GM19043 (cell line): ENCODE measurements around the gene NRG2.

Experiments used
- ATAC-seq: cut with Tn5 transposase; IDR thresholded peaks from one replicate; pipeline ENCODE4 v1.9.1; 2021; ENCODE audit warnings: low read depth; ENCODE audit not compliant: unreplicated experiment

The NRG2 gene

GRCh38 chr5:139975942-139976341, 67.2 kb downstream of the NRG2 start:
- ATAC-seq: no peak

- ATAC-seq: no peak
Observed at GRCh38 chr5:139975306-139975705, 67.8 kb downstream of the NRG2 start.

GRCh38 chr5:139974661-139975060, 68.4 kb downstream of the NRG2 start:
- ATAC-seq: no peak

- no peak for ATAC-seq
Observed at GRCh38 chr5:139971202-139971725, 71.8 kb downstream of the NRG2 start.

GRCh38 chr5:139969318-139969717, 73.8 kb downstream of the NRG2 start:
- ATAC-seq: no peak

- ATAC-seq: peak; percentile 96
Observed at GRCh38 chr5:139968547-139969261, 74.4 kb downstream of the NRG2 start.

GRCh38 chr5:139967353-139967752, 75.7 kb downstream of the NRG2 start:
- no peak for ATAC-seq

GRCh38 chr5:139966856-139967255, 76.2 kb downstream of the NRG2 start:
- no peak for ATAC-seq

GRCh38 chr5:139964994-139965565, 78.0 kb downstream of the NRG2 start:
- ATAC-seq: no peak

GRCh38 chr5:139964266-139964993, 78.7 kb downstream of the NRG2 start:
- no peak for ATAC-seq

- ATAC-seq: no peak
Observed at GRCh38 chr5:139962445-139962844, 80.7 kb downstream of the NRG2 start.

- no peak for ATAC-seq
Observed at GRCh38 chr5:139961435-139962157, 81.5 kb downstream of the NRG2 start.

GRCh38 chr5:139960723-139961383, 82.2 kb downstream of the NRG2 start:
- no peak for ATAC-seq

- no peak for ATAC-seq
Observed at GRCh38 chr5:139958432-139959148, 84.5 kb downstream of the NRG2 start.

GRCh38 chr5:139956342-139956741, 86.8 kb downstream of the NRG2 start:
- no peak for ATAC-seq

GRCh38 chr5:139955616-139956273, 87.4 kb downstream of the NRG2 start:
- ATAC-seq: no peak

GRCh38 chr5:139955053-139955605, 88.0 kb downstream of the NRG2 start:
- ATAC-seq: no peak

- ATAC-seq: no peak
Observed at GRCh38 chr5:139954462-139954861, 88.6 kb downstream of the NRG2 start.

GRCh38 chr5:139954022-139954421, 89.1 kb downstream of the NRG2 start:
- no peak for ATAC-seq
